Measurements from ENCODE around the gene MSANTD3.
"Not testable (repeated sequence)": the region's sequence is repeated elsewhere in the genome, so short reads cannot be mapped to it uniquely, and the experiment has no call there.

The MSANTD3 gene

DNA sequence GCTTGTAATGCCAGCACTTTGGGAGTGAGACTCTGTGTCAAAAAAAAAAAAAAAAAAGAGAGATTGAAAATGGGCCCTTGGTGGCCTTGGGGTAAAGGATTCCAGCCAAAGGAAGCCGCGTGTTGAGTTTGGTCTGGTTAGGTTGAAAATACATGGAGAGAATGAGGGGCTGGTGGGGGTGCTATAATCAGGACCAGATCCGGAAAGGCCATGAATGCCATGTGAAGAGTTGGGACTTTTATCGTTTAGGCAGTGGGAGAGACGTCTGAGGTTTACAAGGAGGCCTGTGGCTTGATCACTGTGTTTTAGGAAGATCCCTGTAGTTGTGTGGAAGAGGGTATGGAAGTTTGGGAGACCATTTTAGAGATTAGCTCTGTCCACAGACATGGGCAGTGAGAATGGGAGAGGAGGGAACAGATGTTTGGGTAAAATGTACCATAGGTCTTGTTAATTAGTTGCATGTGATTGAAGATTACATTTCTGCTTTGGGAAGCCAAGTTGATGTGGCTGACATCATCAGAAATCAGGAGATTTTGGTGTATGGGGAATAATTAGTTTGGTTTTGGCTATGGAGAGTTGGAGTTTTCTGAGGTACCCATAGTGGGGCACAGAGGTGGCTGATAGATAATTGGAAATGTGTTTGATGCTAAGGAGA, 3.5 kb downstream of the MSANTD3 start:
- no peak for DNase-seq

DNA sequence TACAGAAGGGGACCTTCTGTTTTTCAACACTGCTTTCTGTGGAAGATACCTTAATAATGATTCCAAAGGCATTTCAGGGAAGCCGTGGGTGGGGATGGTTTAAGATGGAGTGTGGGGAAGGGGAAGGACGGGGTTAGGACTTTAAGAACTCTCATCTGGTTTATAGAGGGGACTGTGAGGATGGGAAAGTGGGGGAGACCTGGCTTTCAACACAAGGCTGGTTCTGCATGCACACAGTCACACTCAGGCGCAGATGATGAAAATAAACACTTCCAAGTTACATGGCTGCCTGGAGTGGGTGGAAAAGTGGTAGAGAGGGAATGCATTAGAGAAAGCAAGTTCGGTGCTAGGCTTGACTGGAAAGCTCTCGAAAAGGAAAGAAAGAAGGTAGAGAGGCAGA, 4.9 kb downstream of the MSANTD3 start:
- DNase-seq: no peak

DNA sequence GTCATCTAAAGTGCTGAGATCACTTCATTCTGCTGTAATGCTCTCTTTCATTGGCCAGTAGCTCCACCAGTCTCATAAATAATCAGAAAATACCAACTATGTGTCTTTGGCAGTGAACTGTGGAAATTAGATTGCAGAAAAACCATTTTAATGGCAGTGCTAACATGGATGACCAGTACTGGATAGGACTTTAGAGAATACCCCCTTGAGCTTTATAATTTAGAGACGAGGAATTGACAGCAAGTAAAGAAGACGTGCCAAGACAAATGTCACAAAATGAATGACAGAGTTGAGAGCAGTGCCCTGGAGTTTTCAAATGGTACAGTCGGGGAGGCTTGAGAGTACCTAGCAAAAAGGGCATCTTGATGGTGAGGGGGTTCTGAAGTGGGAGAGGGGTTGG, 5.8 kb downstream of the MSANTD3 start:
- DNase-seq: no peak

DNA sequence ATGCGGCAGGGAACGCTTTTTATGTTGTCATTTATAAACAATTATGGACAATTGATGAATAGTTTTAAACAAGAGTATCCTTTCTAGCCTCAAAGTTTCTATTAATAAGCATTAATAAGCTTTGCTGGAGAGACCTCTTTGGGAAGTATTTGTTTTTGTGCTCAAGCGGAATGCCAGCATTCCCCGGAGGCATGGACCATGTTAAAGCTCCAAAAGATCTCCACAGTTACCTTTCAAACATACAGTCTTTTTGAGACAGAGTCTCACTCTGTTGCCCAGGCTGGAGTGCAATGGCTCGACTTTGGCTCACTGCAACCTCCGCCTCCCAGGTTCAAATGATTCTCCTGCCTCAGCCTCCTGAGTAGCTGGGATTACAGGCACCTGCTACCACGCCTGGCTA, 9.6 kb downstream of the MSANTD3 start:
- DNase-seq: no peak

DNA sequence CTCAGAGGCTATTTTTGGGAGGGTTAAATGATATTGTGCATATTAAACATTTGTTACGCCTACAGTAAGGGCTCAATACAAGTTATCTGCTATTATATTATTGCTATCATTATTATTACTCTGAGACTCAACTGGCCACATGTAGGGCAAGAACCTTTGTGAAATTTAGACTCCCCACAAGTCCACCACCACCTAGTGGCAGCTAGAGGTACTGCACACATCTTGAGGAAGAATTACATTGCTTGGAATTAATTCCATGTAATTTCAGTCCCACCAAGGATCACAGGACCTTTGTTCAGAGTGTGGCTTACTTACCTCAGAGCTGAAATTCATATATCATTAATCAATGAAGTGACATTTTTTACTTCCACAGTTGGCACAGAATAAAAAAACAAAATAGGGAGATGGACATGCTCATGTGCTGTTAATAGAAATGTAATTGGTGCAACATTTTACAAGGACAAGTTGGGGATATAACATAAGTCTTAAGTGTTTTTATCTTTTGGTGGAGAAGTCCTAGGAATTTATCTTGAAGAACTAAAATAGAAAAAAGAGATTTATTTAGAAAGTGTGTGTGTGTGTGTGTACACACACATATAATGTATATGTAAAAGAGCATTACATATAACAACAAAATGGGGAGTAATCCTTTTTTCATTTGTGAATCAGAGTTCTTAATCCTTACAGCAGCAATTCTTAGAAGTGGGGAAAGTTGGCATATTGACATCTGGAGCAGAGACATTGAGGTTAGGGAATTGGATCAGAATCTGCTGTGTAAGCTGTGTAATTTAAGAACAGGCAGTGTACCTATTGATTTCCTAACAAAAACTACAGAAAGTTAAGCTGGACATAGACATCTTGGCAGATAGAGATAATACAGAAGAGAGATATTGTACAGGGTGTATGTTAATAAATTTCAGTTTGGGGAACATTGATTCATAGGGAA, 11.2 kb downstream of the MSANTD3 start:
- peak; percentile 24 for DNase-seq

DNA sequence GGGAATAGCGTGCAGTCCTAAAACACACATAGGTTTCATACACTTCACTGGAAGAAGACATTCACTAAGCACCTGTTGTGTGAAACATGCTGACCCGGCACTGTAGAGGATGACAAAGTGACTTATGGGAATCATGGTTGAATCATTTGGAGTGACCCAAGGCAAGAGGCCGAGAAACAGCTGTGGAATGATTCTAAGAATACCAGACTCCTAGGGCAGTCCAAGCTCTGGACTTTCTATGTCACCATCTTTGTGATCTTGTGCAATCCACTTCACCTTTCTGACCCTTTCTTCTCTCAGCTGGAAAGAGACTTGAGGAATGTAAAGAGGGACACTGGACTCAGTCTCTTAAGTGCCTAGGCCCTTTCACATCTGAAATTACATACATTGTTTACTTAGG, 13.1 kb downstream of the MSANTD3 start:
- no peak for DNase-seq

DNA sequence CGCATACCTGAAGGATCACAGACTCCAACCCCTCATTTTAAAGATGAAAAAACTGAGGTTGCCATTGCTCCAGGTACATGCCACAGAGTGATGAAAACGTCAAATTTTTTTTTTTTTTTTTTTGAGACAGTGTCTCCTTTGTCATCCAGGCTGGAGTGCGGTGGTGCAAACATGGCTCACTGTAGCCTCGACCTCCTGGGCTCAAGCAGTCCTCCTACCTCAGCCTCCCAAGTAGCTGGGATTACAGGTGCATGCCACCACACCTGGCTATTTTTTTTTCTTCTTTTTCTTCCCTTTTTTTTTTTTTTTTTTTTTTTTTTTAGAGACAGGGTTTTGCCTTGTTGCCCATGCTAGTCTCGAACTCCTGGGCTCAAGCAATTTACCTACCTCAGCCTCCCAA, 13.5 kb downstream of the MSANTD3 start:
- not testable (repeated sequence) for DNase-seq

DNA sequence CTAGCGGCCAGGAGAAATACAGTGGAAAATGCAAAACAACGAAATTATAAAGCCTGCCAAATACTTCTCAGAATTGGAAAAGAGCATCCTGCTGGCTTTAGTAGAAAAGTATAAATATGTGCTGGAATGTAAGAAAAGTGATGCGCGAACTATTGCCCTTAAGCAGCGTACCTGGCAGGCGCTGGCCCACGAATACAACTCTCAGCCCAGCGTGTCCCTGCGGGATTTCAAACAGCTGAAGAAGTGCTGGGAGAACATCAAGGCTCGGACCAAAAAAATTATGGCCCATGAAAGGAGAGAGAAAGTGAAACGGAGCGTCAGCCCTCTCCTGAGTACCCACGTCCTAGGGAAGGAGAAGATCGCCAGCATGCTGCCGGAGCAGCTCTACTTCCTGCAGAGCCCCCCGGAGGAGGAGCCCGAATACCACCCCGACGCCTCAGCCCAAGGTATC, 15.0 kb downstream of the MSANTD3 start:
- no peak for DNase-seq

DNA sequence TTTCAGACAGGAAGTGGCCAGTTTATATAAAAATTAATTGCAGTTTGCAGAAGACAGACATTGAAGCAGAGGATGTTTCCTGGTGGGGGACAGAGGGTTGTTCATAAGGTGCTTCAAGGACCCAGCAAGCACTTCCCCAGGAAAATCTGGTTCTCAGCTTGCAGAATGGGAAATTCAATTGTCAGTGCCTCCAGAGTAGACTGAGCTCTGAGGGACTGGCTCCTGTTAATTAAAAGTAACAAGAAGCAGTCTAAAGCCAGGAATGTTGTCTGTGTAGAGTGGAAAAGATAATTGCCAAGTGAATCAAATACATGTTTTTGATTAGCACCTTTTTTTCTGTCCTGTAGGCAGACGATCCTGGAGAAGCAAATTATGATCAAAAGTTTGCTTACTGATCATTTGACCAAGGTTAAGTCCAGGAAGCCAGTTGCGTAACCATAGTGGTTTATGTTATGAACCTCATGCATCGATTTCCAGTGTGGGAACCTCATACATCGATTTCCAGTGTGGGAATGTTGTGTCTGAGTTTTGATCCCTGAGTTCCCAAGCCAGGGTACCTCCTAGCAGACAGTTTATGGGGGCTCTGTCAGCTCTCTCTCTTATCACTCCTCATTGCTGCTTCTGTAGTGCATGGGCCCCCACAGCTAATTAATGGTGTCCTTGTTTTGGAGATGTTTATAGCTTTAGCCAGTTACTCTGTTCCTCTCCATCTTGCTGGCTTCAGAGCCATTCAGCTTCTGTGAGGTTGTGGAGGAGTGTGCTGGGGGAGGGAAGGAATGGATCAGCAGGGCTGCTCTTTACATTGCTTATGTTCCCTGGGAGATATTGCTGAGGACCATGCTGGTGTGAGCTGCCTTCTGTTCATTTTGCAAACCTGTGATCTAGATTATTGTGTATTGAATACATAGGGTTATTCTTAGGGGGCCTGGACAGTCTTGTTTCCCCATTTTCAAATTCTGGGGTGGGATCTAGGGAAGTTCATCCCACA, 17.1 kb downstream of the MSANTD3 start:
- DNase-seq: no peak

DNA sequence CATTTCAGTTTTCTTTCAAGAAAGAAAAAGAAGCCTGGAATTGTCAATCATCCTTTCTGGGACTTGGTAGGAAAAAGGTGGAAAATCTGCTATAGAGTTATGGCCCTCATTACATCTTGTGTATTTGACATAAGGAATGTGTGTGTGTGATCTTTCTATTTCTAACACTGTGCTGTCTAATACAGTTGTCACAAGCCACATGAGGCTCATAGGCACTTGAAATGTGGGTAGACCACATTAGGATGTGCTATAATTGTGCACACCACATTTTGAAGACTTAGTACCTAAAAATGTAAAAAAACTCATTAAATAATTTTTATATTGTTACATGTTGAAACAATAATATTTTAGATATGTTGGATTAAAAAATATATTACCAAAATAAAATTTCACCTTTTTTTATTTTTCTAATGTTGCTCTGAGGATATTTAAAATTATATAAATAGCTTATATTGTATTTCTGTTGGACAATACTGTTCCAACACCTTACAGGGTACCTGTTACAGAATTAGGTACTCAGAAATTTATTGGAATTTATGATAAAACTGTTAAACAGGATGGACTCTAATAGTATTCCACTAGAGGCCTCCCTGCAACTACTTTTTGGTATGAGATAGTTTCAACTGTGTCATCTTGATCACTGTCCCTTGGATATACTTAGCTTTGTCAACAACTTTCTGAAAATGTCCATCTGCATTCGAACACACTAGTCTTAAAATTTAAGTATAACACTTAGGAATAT, 18.4 kb downstream of the MSANTD3 start:
- DNase-seq: no peak

DNA sequence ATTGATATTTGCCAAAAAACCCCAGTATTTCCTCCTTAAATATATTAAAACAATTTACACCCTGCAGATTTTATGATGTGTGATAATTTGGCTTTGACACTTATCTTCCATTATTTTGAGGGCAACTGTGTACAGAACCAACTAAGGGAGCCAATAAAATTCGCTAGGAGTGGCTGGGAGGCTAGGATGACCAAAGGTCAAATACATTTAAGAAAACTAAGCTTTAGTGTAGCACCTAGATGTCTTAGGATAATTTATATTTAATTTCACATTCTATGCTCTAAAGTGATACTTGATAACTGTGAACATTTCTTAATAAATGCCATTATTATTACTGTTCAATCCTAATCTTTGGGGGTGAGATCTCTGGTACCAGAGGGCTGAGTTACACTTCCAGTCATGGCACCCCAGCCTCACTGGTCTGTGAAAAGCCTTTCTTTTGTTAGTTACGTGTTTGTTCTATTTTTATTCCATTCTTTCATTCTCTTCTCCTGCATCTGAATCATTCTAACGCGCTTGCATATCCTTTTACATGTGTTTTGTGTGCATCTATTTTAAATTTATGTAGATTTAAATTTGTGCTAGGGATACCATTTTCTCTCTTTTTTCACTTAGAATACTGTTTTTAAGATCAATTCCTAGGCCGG, 19.1 kb downstream of the MSANTD3 start:
- no peak for DNase-seq

DNA sequence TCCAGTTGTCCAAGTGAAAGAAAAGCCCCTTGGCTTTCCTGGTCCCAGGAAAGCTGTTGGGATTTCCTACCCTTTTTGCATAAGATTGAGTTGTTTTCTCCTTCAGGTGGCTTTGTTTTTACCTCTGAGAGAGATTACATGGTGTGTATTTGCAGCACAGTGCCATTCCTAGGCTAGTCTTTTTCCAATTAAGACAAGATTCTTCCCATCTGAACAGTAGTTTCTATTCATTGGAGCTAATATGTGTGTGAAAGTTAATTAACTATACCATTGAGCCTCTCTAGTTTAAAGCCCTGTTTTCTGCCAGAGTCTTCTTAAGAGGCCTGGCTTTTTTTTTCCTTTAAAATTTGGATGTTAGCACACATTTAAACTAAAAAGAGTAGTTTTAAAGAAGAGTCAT, 20.1 kb downstream of the MSANTD3 start:
- no peak for DNase-seq

DNA sequence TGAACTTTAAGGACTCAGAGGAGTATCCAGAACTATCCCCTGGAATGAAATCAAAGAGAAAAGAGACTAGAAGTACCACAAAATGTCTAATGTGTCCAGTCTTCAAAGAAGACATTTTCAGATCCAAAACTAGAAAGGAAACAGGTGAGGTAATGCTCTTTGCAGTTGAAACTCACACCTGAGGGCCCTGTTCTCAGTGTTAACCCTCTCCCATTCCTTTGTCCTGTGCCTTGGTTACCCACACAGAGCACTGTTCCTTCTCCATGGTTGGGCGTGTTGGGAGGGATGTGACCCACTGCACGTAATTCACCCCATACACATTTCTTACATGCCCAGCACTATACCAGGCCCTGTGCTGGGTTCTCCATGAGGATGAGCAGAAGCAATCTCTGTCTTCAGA, 21.3 kb downstream of the MSANTD3 start:
- no peak for DNase-seq

DNA sequence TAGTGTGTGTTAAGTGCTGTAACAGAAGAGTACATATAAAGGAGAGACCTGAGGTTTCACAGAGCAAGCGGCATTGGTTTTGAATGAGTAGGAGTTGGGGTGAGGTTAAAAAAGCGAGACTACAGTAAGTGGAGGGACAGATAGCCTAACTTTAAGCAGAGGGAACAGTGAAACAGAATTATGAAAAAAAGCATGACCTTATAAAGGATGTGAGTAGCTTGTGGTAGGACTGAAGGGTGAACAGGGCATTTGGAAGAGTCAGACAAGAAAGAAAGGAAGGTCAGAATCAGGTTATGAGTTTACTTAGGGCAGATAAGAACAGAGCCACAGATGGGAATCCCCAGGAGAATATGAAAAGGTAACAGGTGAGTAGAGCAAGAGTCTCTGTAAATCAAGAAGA, 22.5 kb downstream of the MSANTD3 start:
- DNase-seq: no peak

DNA sequence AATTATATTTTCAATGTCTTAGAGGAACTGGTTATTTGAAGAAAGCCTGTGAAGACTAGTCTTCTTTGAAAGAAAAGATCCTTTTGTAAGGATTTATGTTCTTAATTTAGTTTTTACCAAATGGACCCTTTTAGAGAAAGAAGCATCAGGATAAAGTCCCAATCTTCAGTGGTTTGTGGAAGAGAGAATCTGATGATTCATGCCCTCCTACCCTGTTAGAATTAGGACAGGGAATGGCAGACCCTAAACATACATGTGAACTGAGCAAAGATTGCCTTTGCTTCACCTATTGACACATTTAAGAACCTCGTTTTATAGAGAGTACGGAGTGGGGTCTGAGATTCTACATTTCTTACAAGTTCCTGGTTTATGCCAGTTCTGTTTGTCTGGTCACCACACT, 26.0 kb downstream of the MSANTD3 start:
- no peak for DNase-seq

DNA sequence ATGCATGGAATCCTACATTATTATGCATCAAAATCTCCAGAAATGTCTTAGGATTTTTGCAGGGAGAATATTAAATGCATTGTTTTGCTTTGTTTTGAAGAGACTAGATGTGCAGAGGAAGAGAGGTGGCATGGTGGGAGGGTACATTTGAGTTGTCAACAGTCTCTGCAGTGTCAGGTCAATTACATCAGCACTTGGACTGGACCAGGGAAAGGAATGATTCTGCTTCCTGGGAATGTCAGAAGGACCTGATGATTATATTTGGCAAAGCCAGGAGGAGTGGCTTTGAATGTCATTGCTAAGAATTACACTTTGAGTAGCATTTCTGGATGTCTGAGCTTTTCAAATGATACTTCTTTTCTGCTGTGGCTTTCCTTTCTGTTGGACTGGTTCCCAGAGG, 28.5 kb downstream of the MSANTD3 start:
- DNase-seq: no peak

DNA sequence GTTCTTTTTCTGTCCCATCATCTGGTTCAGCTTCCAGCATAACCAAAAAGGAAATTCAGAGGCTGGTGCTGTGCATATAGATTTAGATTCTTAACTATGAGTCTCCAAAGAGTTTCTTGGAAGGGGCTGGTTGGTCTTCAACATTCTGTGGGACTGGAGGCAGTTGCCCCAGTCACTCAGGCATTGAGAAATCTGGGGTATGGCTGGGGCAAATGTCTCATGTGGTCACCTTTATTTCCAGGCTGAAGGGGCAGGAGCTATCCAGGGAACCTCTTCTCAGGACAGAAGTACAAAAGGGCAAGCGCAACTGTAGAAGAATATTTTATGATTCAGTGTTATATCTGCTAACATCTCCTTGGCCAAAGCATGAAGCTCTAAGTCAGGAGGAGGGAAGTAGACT, 30.6 kb downstream of the MSANTD3 start:
- no peak for DNase-seq

DNA sequence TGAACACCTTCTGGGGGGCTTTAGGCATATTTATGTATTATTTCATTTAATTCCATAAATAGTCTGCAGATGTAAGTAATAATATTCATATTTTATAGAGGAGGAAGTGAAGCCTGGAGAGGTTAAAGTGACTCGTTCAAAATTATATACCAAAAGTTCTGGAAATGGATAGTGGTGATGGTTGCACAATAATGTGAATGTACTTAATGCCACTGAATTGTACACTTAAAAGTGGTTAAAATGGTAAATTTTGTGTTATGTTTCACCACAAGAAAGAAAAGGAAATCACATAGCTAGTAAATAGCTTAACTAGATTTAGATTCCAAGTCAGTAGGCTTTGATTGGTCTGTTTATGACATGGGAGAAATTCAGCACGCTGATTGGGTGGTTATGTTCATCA, 33.0 kb downstream of the MSANTD3 start:
- no peak for DNase-seq

DNA sequence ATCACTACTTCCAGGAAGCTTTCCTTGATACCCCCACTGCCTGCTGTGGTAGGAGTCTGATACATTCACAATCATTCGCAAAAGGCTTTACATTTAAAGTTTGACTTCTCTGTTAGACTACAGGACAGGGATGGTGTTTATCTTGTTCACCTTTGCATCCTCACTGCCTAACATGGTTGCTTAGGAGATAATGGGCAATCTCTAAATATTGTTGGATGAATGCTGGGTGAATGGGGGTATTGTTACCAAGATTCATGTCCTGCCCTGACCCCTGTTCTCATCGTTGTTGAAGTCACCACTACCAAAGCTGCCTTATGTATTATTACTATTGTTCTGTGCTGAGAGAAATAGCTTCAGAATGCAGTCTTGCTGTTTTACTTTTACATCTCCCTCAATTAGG, 38.3 kb downstream of the MSANTD3 start:
- DNase-seq: no peak

DNA sequence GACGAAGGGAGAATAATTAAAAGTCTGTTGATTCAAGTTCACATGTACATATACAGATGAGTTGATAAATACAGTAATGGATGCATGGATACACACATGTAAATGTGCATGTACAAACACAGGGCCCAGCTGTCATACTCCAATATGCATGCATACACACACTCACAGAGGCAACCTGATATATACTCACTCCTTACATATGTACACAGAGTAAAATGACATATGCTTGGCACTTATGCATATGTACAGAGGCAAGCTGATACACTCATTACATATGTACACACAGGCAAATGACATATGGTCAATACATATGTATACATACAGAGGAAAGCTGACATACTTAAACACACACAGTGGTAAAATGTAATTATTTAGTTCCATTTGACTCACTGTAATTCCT, 38.8 kb downstream of the MSANTD3 start:
- DNase-seq: no peak

DNA sequence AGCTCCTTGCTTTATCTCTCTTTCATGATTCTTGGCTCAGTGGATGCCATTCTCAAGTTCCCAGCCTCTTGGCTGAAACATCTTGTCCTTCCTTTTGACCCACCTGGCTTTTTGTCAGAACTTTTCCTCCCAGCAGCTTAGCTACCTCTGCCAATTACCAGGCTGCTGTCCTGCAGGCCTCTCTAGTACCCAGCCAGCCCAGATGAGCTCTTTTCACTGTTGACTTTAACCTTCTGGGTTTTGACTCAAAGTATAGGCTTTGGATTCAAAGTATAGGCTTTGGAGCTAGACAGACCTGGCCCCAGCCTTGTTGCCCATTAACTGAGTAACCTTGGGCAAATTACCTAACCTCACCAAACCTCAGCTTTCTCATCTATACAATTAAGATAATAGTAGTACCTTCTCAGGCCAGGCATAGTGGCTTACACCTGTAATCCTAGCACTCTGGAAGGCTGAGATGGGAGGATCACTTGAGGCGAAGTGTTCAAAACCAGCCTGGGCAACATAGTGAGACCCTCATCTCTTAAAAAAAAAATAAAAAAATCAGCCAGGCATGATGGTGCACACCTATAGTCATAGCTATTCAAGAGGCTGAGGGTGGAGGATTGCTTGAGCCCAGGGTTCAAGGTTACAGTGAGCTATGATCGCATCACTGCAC, 39.4 kb downstream of the MSANTD3 start:
- DNase-seq: no peak

All from NCI-H2107 (cell line).